Activated CD4-positive, alpha-beta memory T cell treated with anti-CD3 and anti-CD28 coated beads, Interleukin-2, amount 10 ng/mL, durations not matched to agents 7 days and 5 days (primary cell): ENCODE data around the gene PGM5. TPM values are rescaled to one million over a fixed set of nuclear protein-coding genes. Genes with fewer than 3 reads are reported as not detected.
"Not testable (repeated sequence)": the region's sequence is repeated elsewhere in the genome, so short reads cannot be mapped to it uniquely, and the experiment has no call there.

ENCODE experiments used
- CTCF ChIA-PET: fragments of 350-600 bp; sonication (Branson Sonifier 250); formaldehyde crosslinking; loops from one replicate; lab custom pipeline; 2021; ENCODE audit warnings: antibody characterized with exemption, inconsistent platforms; lab: Charles Lee
- POLR2A ChIA-PET: fragments of 350-600 bp; sonication (Branson Sonifier 250); formaldehyde crosslinking; loops from one replicate; lab custom pipeline; 2021; ENCODE audit warnings: antibody characterized with exemption; lab: Charles Lee
- DNase-seq: peaks from one replicate; pipeline ENCODE4 v3.0.0-alpha.2; 2020
- H3K27ac Mint-ChIP-seq: one replicate; pipeline ENCODE4 v1.8.0; 2021; ENCODE audit warnings: mild to moderate bottlenecking, mixed read lengths
- H3K27me3 Mint-ChIP-seq: one replicate; pipeline ENCODE4 v1.8.0; 2021; ENCODE audit warnings: mixed read lengths
- H3K36me3 Mint-ChIP-seq: one replicate; pipeline ENCODE4 v1.8.0; 2021; ENCODE audit warnings: low read depth, mixed read lengths
- H3K4me1 Mint-ChIP-seq: one replicate; pipeline ENCODE4 v1.8.0; 2021; ENCODE audit warnings: mixed read lengths
- H3K4me3 Mint-ChIP-seq: one replicate; pipeline ENCODE4 v1.8.0; 2021; ENCODE audit warnings: mild to moderate bottlenecking, mixed read lengths
- H3K9me3 Mint-ChIP-seq: one replicate; pipeline ENCODE4 v1.8.0; 2021; ENCODE audit warnings: mixed read lengths
- total RNA-seq, 2 experiments: library from RNA; stranded (reverse); gene quantifications; one replicate each; pipeline ENCODE4 v1.2.3, GENCODE V29; 2021

PGM5 gene
- total RNA-seq, 2 experiments from 2014 or later, result not detected

GRCh38 chr9:68397095-68397423 is 40.6 kb downstream of the PGM5 start:
- not testable (repeated sequence) for H3K4me3 Mint-ChIP-seq

GRCh38 chr9:68397796-68398195 is 41.4 kb downstream of the PGM5 start:
- H3K9me3 Mint-ChIP-seq, H3K27me3 Mint-ChIP-seq, DNase-seq, H3K4me1 Mint-ChIP-seq, H3K27ac Mint-ChIP-seq, H3K36me3 Mint-ChIP-seq, CTCF ChIA-PET, POLR2A ChIA-PET, H3K4me3 Mint-ChIP-seq: not testable (repeated sequence)

More at GRCh38 chr9:68397095-68397423, 40.6 kb downstream of the PGM5 start:
- H3K9me3 Mint-ChIP-seq, H3K27me3 Mint-ChIP-seq, H3K4me1 Mint-ChIP-seq, H3K36me3 Mint-ChIP-seq, H3K27ac Mint-ChIP-seq, POLR2A ChIA-PET, DNase-seq, CTCF ChIA-PET: not testable (repeated sequence)

GRCh38 chr9:68398324-68398723 is 41.9 kb downstream of the PGM5 start:
- POLR2A ChIA-PET, DNase-seq, H3K36me3 Mint-ChIP-seq, H3K9me3 Mint-ChIP-seq, H3K27ac Mint-ChIP-seq, H3K4me1 Mint-ChIP-seq, CTCF ChIA-PET, H3K27me3 Mint-ChIP-seq, H3K4me3 Mint-ChIP-seq: not testable (repeated sequence)

- H3K4me1 Mint-ChIP-seq, CTCF ChIA-PET, DNase-seq, H3K27ac Mint-ChIP-seq, H3K9me3 Mint-ChIP-seq, POLR2A ChIA-PET, H3K4me3 Mint-ChIP-seq, H3K36me3 Mint-ChIP-seq, H3K27me3 Mint-ChIP-seq: not testable (repeated sequence)
Observed at GRCh38 chr9:68404421-68405185, 48.2 kb downstream of the PGM5 start.

DNA sequence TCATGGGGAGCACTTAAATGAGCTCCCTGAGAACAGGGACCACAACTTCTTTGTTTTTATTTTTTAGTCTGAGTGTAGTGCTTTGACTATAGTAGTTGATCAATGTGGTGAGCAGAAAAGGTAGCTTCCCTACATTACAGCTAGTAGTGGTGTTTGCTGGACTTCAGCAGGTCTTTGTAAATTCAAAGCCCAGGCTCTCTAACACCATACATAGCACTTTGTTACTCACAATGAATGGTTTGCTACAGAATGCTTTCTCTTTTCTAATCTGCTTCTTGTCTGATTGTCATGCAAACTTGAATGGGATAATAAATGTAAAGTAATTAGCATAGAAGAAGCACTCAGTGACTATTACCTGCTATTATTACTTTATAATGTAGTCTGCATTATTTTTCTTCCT is 55.5 kb downstream of the PGM5 start:
- H3K27ac Mint-ChIP-seq, H3K9me3 Mint-ChIP-seq, POLR2A ChIA-PET, H3K4me1 Mint-ChIP-seq, H3K36me3 Mint-ChIP-seq, DNase-seq, H3K27me3 Mint-ChIP-seq, CTCF ChIA-PET, H3K4me3 Mint-ChIP-seq: not testable (repeated sequence)

- H3K27ac Mint-ChIP-seq, H3K4me1 Mint-ChIP-seq, DNase-seq, H3K36me3 Mint-ChIP-seq, H3K27me3 Mint-ChIP-seq, POLR2A ChIA-PET, CTCF ChIA-PET, H3K9me3 Mint-ChIP-seq, H3K4me3 Mint-ChIP-seq: not testable (repeated sequence)
Observed at GRCh38 chr9:68412754-68413153, 56.3 kb downstream of the PGM5 start.

DNA sequence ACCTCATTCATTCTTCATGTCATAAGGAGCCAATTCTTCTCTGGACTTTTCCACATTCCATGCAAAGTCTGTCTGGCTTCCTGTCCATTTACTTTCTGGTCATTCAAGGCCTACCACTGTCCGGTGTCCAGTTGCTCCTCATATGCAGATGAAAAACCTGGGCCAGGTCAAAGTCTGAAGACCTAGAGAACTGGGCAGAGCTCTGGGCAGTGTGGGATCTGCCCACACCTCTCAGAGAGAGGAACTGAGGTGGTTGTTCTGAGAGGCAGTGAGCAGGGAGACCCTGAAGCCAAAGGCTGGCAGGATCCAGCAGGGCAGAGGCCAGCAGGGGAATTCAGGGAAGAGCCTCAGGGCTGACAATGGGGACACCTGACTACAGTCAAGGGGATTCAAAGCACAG is 58.7 kb downstream of the PGM5 start:
- H3K27ac Mint-ChIP-seq, H3K36me3 Mint-ChIP-seq, H3K4me1 Mint-ChIP-seq, POLR2A ChIA-PET, CTCF ChIA-PET, H3K9me3 Mint-ChIP-seq, DNase-seq, H3K4me3 Mint-ChIP-seq, H3K27me3 Mint-ChIP-seq: not testable (repeated sequence)

DNA sequence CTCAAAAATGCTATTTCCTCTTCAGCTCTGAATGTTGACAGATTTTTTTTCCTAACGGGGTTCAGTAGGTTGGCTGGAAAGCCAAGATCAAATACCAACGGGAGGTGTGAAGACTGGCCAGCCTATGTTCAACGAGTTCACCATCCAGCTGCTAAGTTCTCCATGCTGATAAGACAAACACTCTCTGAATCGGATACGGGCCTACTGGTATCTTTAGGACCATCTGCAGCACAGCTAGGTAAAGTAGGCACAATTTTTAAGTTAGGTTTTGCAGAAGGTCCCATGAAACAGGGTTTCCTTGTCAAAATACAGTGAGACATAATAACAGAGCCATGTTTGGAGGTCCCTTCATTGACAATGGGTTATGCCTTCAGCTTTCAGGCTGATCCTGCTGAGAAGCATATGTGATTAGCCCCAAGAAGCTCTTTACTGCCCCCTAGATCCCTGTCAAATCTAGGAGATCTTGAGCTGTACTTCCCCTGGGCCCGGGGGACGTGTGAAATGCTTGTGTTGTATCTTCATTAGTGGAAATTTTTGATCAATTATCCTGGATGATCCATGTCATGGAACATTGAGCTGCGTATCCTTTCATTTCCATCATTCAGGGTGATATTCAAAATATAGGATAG is 60.6 kb downstream of the PGM5 start:
- Mint-ChIP-seq H3K36me3 (no peaks in the 10 kb centered on the region), H3K27me3 (no peaks in the 10 kb centered on the region), H3K4me1 (no peaks in the 10 kb centered on the region), H3K9me3 (no peaks in the 10 kb centered on the region), H3K4me3 (no peak overlapping the region), H3K27ac (no peak overlapping the region)
- POLR2A ChIA-PET, result no interaction called here
- DNase-seq, result no peak
- CTCF ChIA-PET, result interaction anchor here (1.2 kb wide), 1 partner anchor 12 kb away, joined by 3 read pairs; no protein-coding TSS in a partner anchor

GRCh38 chr9:68417762-68418161 is 61.4 kb downstream of the PGM5 start:
- ChIA-PET CTCF (no interaction called here), POLR2A (no interaction called here)
- Mint-ChIP-seq H3K4me1 (no peaks in the 10 kb centered on the region), H3K9me3 (no peaks in the 10 kb centered on the region), H3K36me3 (no peaks in the 10 kb centered on the region), H3K4me3 (no peak overlapping the region), H3K27ac (no peak overlapping the region), H3K27me3 (no peaks in the 10 kb centered on the region)
- DNase-seq, result no peak

GRCh38 chr9:68418259-68418845 is 61.9 kb downstream of the PGM5 start:
- no peak overlapping the region for H3K27ac Mint-ChIP-seq
- no peaks in the 10 kb centered on the region for H3K36me3 Mint-ChIP-seq
- POLR2A ChIA-PET, result no interaction called here
- H3K4me3 Mint-ChIP-seq, result no peak overlapping the region
- CTCF ChIA-PET, result no interaction called here
- no peaks in the 10 kb centered on the region for H3K9me3 Mint-ChIP-seq
- DNase-seq, result no peak
- H3K4me1 Mint-ChIP-seq, result no peaks in the 10 kb centered on the region
- no peaks in the 10 kb centered on the region for H3K27me3 Mint-ChIP-seq

DNA sequence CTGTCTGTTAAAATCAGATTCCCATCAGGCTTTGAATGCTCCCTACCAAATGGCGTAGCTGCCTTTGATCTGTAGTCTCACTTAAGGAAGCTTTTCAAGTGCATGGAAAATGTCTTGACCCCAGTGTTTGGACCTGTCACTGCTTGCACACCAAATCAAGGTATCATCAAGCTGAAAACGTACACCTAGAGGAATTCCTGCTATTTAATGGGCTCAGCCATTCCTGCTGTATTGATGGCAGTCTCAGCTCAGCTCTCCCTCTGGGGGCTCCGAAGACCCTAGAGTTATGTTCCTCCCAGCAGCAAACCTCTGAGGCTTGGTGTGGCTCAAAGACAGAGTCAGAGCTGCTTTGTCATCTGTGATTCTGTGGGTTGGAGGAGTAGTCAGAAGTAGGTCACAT is 63.5 kb downstream of the PGM5 start:
- no peak overlapping the region for H3K4me3 Mint-ChIP-seq
- ChIA-PET POLR2A (no interaction called here), CTCF (no interaction called here)
- no peaks in the 10 kb centered on the region for H3K4me1 Mint-ChIP-seq
- no peak overlapping the region for H3K27ac Mint-ChIP-seq
- no peaks in the 10 kb centered on the region for H3K36me3 Mint-ChIP-seq
- H3K9me3 Mint-ChIP-seq, result no peaks in the 10 kb centered on the region
- H3K27me3 Mint-ChIP-seq, result no peaks in the 10 kb centered on the region
- DNase-seq, result no peak

GRCh38 chr9:68426755-68427154 is 70.3 kb downstream of the PGM5 start:
- H3K9me3 Mint-ChIP-seq, result no peaks in the 10 kb centered on the region
- no peak for DNase-seq
- H3K36me3 Mint-ChIP-seq, result no peaks in the 10 kb centered on the region
- no peaks in the 10 kb centered on the region for H3K4me1 Mint-ChIP-seq
- H3K4me3 Mint-ChIP-seq, result no peak overlapping the region
- ChIA-PET CTCF (no interaction called here), POLR2A (no interaction called here)
- H3K27ac Mint-ChIP-seq, result no peak overlapping the region
- peaks cover 2% of the 10 kb centered on the region for H3K27me3 Mint-ChIP-seq

DNA sequence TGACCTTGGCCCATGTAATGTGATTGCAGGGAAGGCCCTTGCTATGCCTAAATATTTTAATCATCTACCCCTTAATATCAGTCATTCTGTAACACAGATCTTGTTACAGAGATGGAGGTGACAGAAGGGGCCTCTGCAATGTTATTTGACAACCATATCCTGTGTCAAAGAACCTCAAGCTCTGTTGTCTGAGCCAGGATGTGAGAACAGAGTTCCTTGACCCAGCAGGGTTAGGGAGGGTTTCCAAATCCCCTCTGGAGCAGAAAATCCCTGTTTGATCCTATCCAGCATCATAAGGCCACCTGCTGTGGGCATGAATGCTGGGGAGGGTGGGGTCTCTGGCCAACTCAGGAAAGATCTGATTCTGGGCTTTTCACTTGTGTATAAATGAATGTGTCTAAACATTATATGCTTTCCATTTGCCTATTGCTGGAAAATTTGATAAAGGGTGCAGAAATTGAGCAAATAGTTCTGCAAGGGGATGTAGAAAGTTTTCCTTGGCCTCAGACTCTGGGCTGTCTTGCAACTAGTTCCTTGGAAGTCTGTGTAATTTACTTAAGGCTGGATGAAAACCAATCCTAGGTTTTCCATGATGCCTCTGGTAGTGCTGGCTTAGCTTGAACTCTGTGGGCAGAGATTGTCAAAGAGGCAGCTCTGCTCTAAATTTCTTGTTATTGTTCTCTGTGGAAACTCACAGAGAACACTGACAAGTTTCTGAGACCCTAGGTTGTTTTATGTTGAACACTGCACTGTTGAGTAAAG is 71.0 kb downstream of the PGM5 start:
- H3K36me3 Mint-ChIP-seq, result no peaks in the 10 kb centered on the region
- H3K27ac Mint-ChIP-seq, result no peak overlapping the region
- peaks cover 2% of the 10 kb centered on the region for H3K27me3 Mint-ChIP-seq
- ChIA-PET CTCF (no interaction called here), POLR2A (no interaction called here)
- no peak overlapping the region for H3K4me3 Mint-ChIP-seq
- DNase-seq, result no peak
- H3K9me3 Mint-ChIP-seq, result no peaks in the 10 kb centered on the region
- no peaks in the 10 kb centered on the region for H3K4me1 Mint-ChIP-seq
